Measurements from ENCODE around the gene ARAP1. TPM values are rescaled to one million over a fixed set of nuclear protein-coding genes. Genes with fewer than 3 reads are reported as not detected.

ARAP1 gene
- total and polyA plus RNA-seq, 3 experiments from 2014 or later, result 39.8 to 64.0 (median 61.2) TPM

DNA sequence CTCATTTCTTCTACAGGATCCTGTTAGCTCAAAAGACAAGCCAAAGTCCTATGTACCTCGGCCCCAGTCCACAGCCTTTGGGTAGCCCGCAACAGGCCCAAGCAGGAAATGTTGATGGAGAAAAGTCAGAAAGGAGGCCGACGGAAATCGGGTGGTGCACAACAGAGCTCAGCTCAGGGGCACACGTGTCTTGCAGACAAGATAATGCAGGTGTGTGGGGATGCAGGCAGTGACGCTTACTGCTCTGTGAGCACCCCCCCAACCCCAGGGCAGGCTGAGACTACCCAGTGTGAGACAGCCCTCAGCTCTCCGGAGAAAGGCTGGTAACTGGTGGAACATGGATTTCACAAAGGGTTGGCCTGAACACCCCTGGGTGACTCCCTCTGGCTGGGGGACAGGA lies 73.7 kb downstream of the ARAP1 start:
- Mint-ChIP-seq H3K27ac (no peak overlapping the region), H3K36me3 (peaks cover 0 to under 1% (median 0%) of the 10 kb centered on the region in 3 donors), H3K27me3 (peaks cover 27 to 34% of the 10 kb centered on the region in 2 donors), H3K9me3 (no peaks in the 10 kb centered on the region), H3K4me3 (no peak overlapping the region), H3K4me1 (peaks cover 0 to 17% (median 13%) of the 10 kb centered on the region in 3 donors)
- POLR2A ChIA-PET, result no interaction called here
- H3K27ac ChIP-seq (ENCODE audit: low read depth, low read length), result no peak overlapping the region
- no peaks in the 10 kb centered on the region for H3K9me3 ChIP-seq (ENCODE audit: low read length)
- no peaks in the 10 kb centered on the region for H3K36me3 ChIP-seq (ENCODE audit: insufficient read depth, low read length)
- H3K4me1 ChIP-seq (ENCODE audit: insufficient read depth, low read length), result no peaks in the 10 kb centered on the region
- CTCF ChIA-PET, result interaction anchor here (1.2 to 1.3 kb wide), 2 partner anchors 47 to 207 kb away, joined by 3 read pairs; no protein-coding TSS in a partner anchor
- DNase-seq, result no peak
- H3K4me3 ChIP-seq (ENCODE audit: low read length), result no peak overlapping the region
- H3K27me3 ChIP-seq (ENCODE audit: insufficient read depth, low read length, poor library complexity, severe bottlenecking), result peaks cover 14% of the 10 kb centered on the region

DNA sequence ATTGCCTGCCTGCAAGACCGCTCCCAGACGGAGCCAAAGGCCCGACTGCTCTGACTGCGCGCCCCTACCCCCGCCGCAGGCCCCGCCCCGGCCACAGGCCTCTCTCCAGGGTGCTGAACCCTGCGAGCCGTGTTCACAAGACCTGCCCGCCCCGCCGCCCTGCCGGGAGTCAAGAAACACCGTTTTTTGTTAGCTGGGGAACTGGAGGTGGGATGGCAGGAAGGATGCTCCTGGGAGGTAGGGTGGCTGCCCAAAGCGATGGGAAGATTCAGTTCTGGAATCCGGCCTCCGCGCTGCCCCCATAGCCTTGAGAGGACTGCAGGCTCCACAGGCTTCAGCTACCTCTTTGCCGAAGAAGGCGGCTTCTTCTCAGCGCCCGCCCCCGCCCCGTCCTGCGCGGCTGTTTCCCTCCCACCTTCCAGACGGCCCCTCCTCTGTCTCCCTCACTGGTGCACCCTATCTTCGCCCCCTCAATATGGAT lies 75.3 kb downstream of the ARAP1 start:
- Histone ChIP-seq H3K4me3 (ENCODE audit: low read length) (no peak overlapping the region), H3K27ac (ENCODE audit: low read depth, low read length) (no peak overlapping the region), H3K9me3 (ENCODE audit: low read length) (no peaks in the 10 kb centered on the region), H3K4me1 (ENCODE audit: insufficient read depth, low read length) (no peaks in the 10 kb centered on the region), H3K36me3 (ENCODE audit: insufficient read depth, low read length) (no peaks in the 10 kb centered on the region), H3K27me3 (ENCODE audit: insufficient read depth, low read length, poor library complexity, severe bottlenecking) (peaks cover 30% of the 10 kb centered on the region)
- Mint-ChIP-seq H3K27me3 (peaks cover 43 to 50% of the 10 kb centered on the region in 2 donors), H3K36me3 (no peaks in the 10 kb centered on the region), H3K4me1 (peaks cover 0 to 17% (median 13%) of the 10 kb centered on the region in 3 donors), H3K4me3 (no peak overlapping the region), H3K9me3 (no peaks in the 10 kb centered on the region), H3K27ac (peak overlapping the region in 1 of 8 donors; percentile 63)
- ChIA-PET POLR2A (no interaction called here), CTCF (interaction anchor here (1.6 kb wide), 2 partner anchors 9 to 48 kb away, joined by 3 to 5 read pairs; no protein-coding TSS in a partner anchor)
- DNase-seq, result peak; percentile 28 to 78 (median 48)

GRCh38 chr11:72675221-72675620 lies 77.0 kb downstream of the ARAP1 start:
- CTCF ChIA-PET, result interaction anchor here (1.6 to 1.8 kb wide), 2 partner anchors 9 to 50 kb away, joined by 5 to 9 read pairs; no protein-coding TSS in a partner anchor
- no peak overlapping the region for H3K27ac Mint-ChIP-seq

DNA sequence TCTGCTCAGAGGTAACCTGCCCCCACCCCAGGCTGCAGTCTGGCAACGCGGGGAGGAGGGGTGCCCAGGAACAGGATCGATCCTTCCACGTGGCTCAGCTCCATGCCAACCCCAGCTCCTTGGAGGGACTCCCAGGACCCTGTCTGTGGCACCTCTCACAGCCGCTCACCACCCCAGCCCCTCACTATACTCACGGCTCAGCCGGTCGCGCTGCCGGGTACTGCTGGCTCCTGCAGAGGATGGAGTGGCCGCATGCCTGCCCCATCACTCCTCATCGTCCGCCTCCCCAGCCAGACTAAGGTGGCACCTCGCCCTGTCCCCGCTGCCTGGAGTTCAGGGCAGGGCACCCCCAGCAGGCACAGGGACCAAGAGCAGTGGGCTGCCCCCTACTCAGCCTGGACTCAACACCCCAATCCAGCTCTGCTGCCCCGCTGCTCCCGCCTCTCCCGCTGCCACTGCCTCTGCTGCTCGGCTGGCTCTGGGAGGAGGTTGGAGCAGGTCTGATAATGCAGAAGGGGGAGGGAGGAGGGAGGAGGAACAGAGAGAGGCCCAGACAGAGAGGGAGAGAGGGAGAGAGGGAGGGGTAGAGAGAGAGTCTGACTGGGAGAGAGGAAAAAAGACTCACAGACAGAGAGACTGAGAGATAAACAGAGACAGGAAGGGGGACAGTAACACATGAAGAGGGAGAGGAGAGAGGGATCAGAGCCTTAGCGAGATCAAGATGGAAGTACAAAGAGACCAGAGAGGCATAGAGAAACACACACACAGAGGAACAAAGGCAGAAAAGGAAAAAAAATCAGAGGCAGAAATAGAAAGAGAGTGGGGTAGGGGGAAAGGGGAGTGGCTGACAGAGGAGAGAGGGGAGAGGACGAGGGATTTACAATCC lies 78.0 kb downstream of the ARAP1 start, which contains the start of gene PDE2A:
Gene PDE2A (minus strand): TSS at position 480 of the 886 bp plus-strand sequence. CDS start 215 bp downstream, at position 265.
- ChIA-PET POLR2A (interaction anchor here (0.6 kb wide), 1 partner anchor 35 kb away, joined by 3 read pairs; no protein-coding TSS in a partner anchor), CTCF (interaction anchor here (0.7 kb wide), 1 partner anchor 9 kb away, joined by 3 read pairs; no protein-coding TSS in a partner anchor)
- no peak within 1 kb of the TSS for H3K27ac Mint-ChIP-seq
- Histone ChIP-seq H3K27me3 (ENCODE audit: insufficient read depth, low read length, poor library complexity, severe bottlenecking) (peaks cover 48% of the 10 kb centered on the region), H3K36me3 (ENCODE audit: insufficient read depth, low read length) (no peaks in the 10 kb centered on the region), H3K4me3 (ENCODE audit: low read length) (no peak within 1 kb of the TSS), H3K9me3 (ENCODE audit: low read length) (no peaks in the 10 kb centered on the region), H3K4me1 (ENCODE audit: insufficient read depth, low read length) (no peaks in the 10 kb centered on the region), H3K27ac (ENCODE audit: low read depth, low read length) (no peak within 1 kb of the TSS)
- no peaks in the 10 kb centered on the region for H3K9me3 Mint-ChIP-seq
- H3K27me3 Mint-ChIP-seq, result peaks cover 53 to 69% of the 10 kb centered on the region in 2 donors
- no peaks in the 10 kb centered on the region for H3K36me3 Mint-ChIP-seq
- peaks cover 0 to 17% (median 9%) of the 10 kb centered on the region in 3 donors for H3K4me1 Mint-ChIP-seq
- DNase-seq, result no peak
- no peak within 1 kb of the TSS for H3K4me3 Mint-ChIP-seq

More at GRCh38 chr11:72675221-72675620, 77.0 kb downstream of the ARAP1 start:
- Histone ChIP-seq H3K4me3 (ENCODE audit: low read length) (no peak overlapping the region), H3K4me1 (ENCODE audit: insufficient read depth, low read length) (no peaks in the 10 kb centered on the region), H3K27ac (ENCODE audit: low read depth, low read length) (no peak overlapping the region), H3K9me3 (ENCODE audit: low read length) (no peaks in the 10 kb centered on the region), H3K27me3 (ENCODE audit: insufficient read depth, low read length, poor library complexity, severe bottlenecking) (peaks cover 43% of the 10 kb centered on the region), H3K36me3 (ENCODE audit: insufficient read depth, low read length) (no peaks in the 10 kb centered on the region)
- POLR2A ChIA-PET, result no interaction called here
- peaks cover 53 to 65% of the 10 kb centered on the region in 2 donors for H3K27me3 Mint-ChIP-seq
- H3K4me3 Mint-ChIP-seq, result no peak overlapping the region
- no peaks in the 10 kb centered on the region for H3K9me3 Mint-ChIP-seq
- H3K36me3 Mint-ChIP-seq, result no peaks in the 10 kb centered on the region
- H3K4me1 Mint-ChIP-seq, result peaks cover 0 to 17% (median 13%) of the 10 kb centered on the region in 3 donors
- DNase-seq, result no peak

GRCh38 chr11:72673284-72673942 lies 78.8 kb downstream of the ARAP1 start:
- Mint-ChIP-seq H3K4me1 (peaks cover 5 to 17% (median 9%) of the 10 kb centered on the region in 3 donors), H3K4me3 (no peak overlapping the region), H3K27ac (peak overlapping the region in 1 of 8 donors; percentile 8), H3K36me3 (no peaks in the 10 kb centered on the region), H3K9me3 (peaks cover 0 to 5% (median 0%) of the 10 kb centered on the region in 5 donors), H3K27me3 (peaks cover 59 to 76% of the 10 kb centered on the region in 2 donors)
- Histone ChIP-seq H3K4me3 (ENCODE audit: low read length) (no peak overlapping the region), H3K4me1 (ENCODE audit: insufficient read depth, low read length) (no peaks in the 10 kb centered on the region), H3K27ac (ENCODE audit: low read depth, low read length) (no peak overlapping the region), H3K36me3 (ENCODE audit: insufficient read depth, low read length) (no peaks in the 10 kb centered on the region), H3K27me3 (ENCODE audit: insufficient read depth, low read length, poor library complexity, severe bottlenecking) (peaks cover 56% of the 10 kb centered on the region), H3K9me3 (ENCODE audit: low read length) (no peaks in the 10 kb centered on the region)
- DNase-seq, result no peak
- POLR2A ChIA-PET, result interaction anchor here (0.6 kb wide), 1 partner anchor 36 kb away, joined by 3 read pairs; no protein-coding TSS in a partner anchor
- CTCF ChIA-PET, result interaction anchor here (0.7 kb wide), 1 partner anchor 10 kb away, joined by 3 read pairs; no protein-coding TSS in a partner anchor

- H3K9me3 Mint-ChIP-seq, result peaks cover under 1 to 6% (median under 1%) of the 10 kb centered on the region in 5 donors
- H3K27ac ChIP-seq (ENCODE audit: low read depth, low read length), result no peak overlapping the region
- H3K4me1 Mint-ChIP-seq, result peaks cover 5 to 12% (median 7%) of the 10 kb centered on the region in 3 donors
- no peak overlapping the region for H3K4me3 Mint-ChIP-seq
- H3K36me3 ChIP-seq (ENCODE audit: insufficient read depth, low read length), result no peaks in the 10 kb centered on the region
- peaks cover 63 to 78% of the 10 kb centered on the region in 2 donors for H3K27me3 Mint-ChIP-seq
- no peak overlapping the region for H3K4me3 ChIP-seq (ENCODE audit: low read length)
- peaks cover 56% of the 10 kb centered on the region for H3K27me3 ChIP-seq (ENCODE audit: insufficient read depth, low read length, poor library complexity, severe bottlenecking)
- H3K27ac Mint-ChIP-seq, result peak overlapping the region in 1 of 8 donors; percentile 8
- H3K4me1 ChIP-seq (ENCODE audit: insufficient read depth, low read length), result no peaks in the 10 kb centered on the region
- H3K36me3 Mint-ChIP-seq, result no peaks in the 10 kb centered on the region
- POLR2A ChIA-PET, result no interaction called here
- CTCF ChIA-PET, result no interaction called here
- DNase-seq, result no peak
- no peaks in the 10 kb centered on the region for H3K9me3 ChIP-seq (ENCODE audit: low read length)
Measured at GRCh38 chr11:72672597-72673238, 79.5 kb downstream of the ARAP1 start.

Measured in CD8-positive, alpha-beta memory T cell (primary cell).